M059J (cell line): ENCODE results near the gene CC2D2A. TPM values are rescaled to one million over a fixed set of nuclear protein-coding genes. Genes with fewer than 3 reads are reported as not detected.

Experiments
- DNase-seq: peaks from one replicate; pipeline ENCODE4 v3.0.0-alpha.2; 2012; ENCODE audit warnings: low read depth
- total RNA-seq: library from RNA; depleted of rRNA; stranded (reverse); fragments of >200 nt; shearing (Covaris generic); gene quantifications from 2 replicates; pipeline ENCODE4 v1.2.3, GENCODE V29; 2014; rRNA removed

CC2D2A gene
- total RNA-seq, result 9.9 and 26.8 TPM in 2 replicates

DNA sequence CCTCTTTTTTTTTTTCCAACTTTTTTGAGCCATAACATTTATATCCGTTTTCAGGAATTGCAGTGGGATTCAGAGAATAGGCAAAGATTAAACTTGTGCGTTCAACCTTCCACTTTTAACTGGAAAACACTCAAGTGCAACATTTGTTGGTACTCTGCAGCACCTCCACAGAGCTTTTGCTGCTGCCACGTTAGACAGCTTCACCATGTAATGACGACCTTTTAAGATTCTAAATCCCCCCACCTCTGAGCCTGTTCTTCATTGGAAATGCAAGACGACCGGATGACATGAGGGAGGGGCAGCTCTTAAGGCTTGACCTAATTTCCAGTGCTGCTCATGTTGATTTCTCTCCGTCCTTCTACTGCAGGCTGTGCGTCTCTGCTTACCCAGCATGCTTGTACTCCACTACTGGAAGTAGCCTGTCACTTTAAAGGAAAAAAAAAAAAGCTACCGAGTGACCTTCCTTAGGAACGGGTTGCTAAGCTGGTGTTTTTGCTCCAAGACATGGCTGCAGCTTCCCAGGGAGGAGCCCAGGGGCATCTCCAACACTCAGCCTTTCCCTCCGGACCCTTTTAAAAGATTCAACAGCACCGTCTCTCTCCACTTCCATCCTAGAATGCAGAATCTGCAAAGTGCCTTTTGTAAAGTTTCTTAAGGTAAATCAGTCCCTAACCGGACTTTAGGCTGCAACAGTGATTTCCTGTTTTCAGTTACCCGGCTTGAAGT lies at the start of gene CC2D2A:
CC2D2A (plus strand) TSS at position 481 of the 726 bp plus-strand sequence. CDS start 6,051 bp downstream, outside the sequence.
- peak; percentile 64 for DNase-seq

DNA sequence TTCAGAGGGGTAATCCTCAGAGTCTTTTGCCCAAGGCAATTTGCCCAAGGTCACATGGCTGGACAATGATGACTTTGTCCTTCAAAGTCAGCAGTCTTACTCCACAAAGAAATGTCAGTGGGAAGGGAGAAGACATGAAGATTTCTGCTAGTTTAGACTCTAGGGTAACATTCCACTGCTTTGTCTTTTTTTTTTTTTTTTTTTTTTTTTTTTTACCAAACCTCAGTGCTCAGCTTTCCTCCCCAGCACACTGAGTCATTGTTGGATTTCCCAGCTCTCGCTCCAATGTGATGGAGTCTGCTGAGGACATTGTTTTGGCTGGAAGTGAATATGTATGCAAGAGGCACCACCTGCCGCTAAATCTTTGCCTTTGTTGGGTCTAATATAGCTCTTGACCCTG lies 49.0 kb upstream of the CC2D2A start:
- DNase-seq, result peak; percentile 79

DNA sequence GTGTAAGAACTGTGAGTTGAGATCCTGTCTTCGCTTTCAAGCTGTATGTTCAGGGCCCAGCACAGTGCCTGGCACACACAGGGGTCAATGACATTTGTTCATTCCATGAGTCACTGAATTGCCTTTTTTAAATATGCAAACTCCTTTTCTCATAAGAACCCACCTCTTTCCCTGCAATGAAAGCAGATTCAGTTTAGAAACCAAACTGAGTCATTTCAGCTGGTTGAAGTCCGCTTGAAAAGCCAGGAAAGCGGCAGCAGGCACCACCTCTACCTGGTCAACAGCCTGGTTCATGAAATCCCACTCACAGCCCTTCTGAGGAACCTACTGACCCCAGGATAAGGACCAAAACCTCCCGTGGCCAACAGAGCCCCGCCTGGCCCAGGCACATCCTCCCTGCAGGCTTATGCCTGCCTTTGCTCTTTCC lies 46.4 kb upstream of the CC2D2A start:
- DNase-seq, result no peak

DNA sequence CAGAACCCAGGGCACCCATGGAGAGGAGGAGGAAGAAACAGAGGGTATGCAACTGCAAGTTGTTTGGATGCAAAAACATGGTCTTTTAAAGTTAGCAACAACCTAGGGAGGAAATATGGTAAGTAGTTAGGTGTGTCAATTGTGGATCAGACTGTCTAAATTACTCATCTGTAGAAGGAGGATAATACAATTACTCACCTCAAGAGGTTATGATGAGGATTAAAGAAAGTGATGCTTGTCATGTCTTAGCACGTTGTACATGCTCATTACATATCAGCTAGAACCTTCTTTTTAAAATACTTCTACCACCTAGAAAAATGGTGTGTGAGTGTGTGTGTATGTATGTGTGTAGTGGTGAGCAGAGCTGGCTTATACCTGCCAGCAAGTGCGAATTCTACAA lies 44.2 kb upstream of the CC2D2A start:
- DNase-seq, result no peak

DNA sequence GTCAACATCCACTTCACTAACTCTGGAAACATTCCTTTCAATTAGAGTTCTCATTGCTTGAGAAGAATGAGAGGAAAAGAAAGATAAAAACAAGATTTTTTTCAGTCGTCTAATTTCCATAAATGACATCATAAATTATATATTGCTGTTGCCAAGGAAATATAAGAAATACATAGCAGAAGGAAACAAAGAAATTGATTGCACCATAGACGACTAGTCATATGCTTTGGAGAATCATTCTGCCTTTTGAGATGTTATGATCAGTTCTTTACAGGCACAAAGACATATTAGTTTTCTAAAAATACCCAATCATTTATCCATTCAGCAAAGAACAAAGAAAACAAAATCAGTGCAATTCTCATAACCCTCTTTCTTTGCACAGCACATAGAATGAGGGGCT lies 42.5 kb upstream of the CC2D2A start:
- no peak for DNase-seq

DNA sequence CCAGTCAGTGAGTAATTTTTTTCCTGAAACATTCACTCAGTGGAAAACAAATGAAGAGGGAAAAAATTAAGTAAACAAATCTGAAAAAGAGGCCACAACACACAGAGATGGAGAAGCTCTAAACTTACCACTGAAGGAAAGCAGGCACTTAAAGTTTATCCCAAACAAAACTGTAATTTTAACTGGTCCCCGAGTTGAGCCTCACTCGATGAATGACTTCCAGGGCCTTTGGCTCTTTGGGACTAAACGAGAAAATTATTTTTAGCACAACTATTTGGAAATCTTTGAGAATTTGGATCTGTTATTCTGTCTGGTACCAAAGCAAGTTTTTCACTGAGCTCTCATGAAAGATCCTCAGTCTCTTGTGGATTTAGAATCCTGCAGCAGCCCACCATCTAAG lies 42.0 kb upstream of the CC2D2A start, which contains the start of gene C1QTNF7:
C1QTNF7 (plus strand) TSS at position 333 of the 400 bp plus-strand sequence. CDS start 7,711 bp downstream, outside the sequence.
- DNase-seq, result no peak

DNA sequence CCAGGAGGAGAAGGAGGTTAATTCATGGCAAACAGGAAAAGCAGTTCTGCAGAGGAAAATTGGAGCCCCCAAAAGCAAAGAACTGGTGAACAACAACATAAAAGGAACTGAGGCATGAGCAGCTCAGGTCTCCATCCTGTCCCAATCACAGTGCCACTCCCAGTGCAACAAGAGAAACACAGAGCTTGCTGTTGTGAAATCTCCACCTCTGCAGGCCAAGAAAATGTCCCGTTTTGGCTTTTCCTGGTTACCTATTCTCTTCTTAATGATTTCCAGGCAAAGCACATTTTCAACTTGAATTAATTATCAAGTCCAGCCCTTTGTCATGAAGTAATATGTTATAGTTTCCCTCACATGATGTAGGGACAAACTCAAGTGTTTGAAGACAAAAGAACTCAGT lies 41.1 kb upstream of the CC2D2A start:
- DNase-seq, result no peak

DNA sequence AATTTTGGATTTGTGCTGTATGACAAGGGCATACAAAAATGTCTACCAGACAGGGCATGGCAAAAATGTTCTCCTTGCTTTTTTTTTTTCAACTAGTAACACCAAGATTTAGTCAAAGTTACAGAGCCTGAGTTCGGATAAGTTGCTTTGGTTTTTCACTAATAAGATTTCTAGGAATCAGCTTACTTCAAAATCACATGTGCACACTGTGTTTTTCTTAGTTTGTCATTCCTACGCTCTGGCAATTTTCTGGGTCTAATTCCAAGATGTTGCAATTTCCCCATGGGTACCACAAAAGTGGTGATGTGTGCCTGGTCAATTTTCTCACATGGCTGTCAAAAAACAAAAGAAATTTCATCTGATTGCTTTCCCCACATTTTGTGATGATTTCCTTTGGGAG lies 35.6 kb upstream of the CC2D2A start:
- no peak for DNase-seq

DNA sequence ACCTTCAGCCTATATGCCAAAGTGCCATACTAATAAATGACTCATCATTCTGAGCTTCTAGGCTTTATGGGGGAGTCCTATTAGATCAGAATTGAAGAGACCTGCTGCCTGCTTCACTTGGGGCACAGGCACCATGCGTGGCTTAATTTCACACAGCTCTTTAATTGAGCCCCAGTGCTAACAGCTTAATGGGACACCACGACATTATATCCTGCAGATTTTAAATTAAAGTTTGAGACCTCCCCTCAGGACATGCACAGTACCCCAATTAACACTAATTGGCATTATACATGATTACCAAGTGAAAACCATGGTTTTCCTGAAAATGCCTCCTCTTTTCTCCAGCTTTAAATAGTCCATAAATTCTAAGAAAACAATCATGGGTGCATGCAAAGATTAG lies 35.0 kb upstream of the CC2D2A start:
- no peak for DNase-seq

DNA sequence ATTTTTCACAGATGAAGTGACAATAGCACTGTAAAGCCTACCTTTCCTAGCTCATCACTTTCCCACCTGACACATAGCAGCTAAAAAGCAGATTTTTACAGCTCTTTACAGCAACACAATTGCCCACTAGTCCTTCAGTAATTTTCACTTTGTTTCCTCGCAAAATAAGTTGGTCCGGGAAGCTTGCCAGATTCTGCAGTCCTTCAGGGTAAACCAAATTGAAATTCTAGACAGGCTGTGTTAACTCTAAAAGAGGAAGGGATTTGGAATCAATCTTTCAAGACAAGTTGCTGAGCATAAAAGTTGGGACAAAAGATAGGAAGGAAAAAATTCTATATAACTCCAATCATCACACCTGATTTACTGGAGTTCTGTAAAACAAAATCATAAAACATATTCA lies 33.2 kb upstream of the CC2D2A start:
- DNase-seq, result peak; percentile 52

DNA sequence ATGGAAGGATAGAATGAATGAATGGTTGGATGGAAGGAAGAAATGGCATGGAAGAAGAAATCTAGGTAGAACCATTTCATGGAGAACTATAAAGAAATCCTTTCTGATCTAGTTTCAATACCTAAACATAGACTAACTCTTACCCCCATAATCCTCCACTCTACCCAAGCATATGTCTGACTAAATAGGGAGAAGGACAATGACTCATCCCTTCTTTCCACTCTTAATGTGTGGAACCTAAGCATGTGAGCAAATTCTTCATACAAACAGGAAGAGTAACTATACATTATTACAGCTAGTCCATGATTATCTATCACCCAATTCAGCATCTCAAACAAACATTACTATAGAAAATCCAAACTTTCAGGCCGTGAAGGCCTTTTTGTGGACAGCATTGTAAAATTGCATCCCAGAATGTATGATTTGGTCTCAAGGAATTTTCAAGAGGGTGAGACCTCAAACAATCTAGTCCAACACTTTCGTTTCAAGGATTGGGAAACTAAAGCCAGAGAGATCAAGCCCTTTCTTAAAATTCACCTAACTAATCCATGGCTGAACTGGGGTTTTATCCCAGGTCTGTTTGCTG lies 30.6 kb upstream of the CC2D2A start:
- DNase-seq, result peak; percentile 23

DNA sequence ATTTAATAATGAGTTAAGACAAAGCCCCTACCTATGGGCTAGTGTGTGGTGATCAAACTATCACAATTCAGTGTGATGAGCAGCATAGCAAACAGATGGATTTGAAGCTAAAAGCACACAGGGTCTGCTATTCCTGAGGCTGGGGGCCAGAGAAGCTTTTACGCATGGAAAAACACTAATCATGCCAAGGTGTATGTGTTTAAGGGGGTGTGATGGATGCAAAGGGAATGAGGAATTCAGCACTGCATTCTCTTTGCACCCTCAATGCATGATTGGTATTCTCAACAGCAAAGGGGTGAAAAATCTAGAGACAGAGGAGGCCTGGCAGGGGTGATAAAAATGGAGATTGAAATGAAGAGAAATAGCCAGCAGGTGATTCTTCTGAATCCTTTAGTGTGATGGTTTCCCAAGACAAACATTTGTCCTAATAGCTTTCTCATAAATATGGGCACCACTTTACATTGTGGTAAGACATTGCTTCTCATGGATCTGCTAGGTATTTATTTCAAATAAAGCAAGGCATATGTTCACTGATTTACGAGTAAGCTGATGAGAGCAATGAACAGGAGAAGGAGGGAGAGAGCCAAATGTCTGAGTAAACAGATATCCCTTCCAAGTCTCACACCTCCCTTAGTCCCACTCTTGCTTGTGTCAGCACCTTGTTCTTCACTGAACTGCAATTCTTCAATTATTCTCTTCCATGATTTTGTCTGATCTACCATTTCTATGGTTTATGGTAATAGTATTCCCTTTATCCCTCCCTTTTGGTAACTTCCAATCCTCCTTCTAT lies 26.1 kb upstream of the CC2D2A start:
- DNase-seq, result no peak

DNA sequence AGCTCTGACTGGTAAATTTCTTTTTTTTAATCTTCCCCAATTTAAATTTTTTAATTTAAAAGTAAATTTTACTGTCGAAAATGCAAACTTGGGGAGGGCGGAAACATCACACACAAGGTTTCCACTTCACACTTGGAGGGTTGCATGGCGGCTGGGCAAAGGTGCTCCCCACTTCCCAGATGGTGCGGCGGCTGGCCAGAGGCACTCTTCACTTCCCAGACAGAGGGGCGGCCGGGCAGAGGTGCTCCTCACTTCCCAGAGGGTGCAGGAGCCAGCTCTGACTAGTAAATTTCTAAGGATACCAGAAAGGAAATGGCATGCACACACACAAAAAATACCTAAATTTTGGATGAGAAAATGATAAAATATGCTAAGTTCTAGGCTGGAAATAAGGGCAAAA lies 25.4 kb upstream of the CC2D2A start:
- DNase-seq, result no peak

DNA sequence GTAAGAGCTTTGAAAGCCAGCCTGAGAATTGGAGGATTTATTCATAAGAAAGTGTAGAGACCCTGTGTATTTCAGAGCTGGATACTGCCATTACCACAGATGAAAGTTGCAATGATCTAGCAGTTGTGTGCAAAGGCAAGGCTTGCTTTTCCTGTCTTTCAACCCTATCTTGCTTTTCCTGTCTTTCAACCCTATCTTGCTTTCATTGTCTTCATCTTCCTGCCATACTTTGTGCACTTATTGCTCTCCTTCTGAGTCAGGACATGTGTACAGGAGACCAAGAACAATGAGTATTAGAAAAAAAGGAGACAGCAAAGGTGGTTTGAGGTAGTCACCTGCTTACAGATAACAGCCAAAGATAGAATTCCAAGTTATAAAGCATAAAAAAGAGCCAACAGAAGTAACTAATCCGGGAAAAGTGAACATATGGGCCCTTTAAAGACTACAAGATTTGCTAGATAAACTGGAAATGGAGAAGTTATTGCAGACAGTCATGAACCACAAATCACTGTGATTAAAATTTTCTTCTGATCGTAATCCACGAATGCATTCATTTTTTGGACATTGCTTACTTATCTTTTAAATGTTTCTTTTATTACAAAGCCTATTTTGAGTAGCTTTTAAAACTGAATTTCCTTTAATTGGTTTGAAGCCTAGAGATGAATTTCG lies 24.7 kb upstream of the CC2D2A start:
- DNase-seq, result no peak

DNA sequence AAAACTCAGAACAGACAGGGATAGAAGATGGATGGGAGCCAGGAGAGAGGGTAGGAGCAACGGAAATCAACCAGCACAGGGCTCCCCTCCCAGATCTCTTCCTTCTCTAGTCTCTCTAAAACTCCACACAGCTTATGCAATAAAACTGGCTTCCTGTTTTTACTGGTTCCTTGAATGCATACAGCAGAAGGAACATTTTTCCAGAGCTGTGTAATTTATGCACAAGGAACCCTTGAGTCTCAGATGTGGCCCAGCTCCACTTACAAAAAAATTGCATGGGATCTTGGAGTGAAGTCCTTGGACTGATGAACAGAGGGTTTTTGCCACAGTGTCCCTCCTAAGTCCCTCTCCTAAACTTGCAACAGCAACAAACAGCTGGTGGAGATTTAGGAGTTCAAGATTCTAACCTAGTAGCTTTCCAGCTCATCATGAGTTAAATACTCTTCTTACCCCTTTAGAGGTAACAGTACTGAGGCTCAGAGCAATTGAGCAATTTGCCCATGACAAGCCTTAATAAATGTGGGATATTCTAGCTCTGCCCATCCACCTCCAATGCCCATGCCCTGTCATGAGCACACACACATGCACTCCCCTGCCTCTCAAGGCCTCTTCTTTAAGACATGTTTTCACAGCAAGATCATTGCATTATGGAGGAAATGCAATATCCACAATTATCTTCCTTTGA lies 18.4 kb upstream of the CC2D2A start:
- peak; percentile 48 for DNase-seq

DNA sequence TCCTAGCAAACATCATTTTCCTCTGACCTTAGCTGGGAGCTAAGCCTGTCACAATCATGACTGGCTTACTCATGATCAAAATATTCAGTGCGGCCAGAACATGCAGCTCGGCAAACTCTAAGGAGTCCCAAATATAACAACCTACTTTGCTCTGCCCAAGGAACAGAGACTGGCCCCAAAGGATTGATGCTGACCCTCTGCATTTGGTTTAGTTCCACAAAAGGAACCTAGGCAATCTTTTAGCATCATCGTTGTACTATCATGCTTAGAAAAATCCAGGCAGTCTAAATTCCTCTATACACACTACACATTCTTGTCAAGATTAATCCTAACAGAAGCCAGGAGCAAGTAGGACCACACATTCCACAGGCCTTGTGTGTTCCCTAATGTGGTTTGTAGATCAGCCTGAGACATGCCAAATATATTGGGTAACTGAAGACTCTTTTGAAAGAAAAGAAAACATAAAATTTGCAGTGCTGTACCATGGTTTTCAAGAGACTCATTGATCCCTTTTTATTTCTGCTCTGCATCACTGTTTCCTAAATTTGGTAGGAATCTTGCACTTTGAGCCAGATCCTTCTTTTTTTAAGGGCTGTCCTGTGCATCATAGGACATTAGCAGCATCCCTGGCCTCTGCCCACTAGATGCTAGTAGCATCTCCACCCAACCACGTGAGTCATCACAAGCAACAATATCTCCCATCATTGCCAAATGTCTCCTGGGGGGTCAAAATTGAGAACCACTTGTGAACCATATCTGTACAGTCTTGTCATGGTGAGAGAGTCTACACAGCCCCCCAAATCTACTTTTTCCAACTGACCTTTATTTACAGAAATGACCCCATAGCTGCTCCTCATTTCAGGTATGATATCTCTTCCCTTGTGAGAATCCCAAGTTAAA lies 17.6 kb upstream of the CC2D2A start:
- peak; percentile 94 for DNase-seq

DNA sequence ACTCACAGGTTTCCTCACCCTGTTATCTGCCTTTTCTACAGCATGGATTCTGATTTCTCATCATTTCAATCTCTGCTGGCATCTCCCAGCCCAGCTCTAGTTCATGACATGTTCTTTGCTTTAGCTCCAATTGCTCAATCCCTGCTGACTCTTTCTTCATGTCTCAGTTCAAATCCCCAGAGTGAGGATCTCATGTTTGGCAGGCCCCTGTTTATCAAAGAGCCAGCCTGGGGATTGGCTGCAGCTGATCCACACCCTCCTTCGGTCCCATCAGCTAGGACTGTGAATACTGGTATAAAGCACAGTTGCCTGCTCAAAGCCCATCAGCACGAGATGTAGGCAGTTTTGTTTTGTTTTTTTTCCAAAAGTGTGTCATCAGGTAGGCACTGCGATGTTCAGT lies 14.4 kb upstream of the CC2D2A start:
- DNase-seq, result no peak

DNA sequence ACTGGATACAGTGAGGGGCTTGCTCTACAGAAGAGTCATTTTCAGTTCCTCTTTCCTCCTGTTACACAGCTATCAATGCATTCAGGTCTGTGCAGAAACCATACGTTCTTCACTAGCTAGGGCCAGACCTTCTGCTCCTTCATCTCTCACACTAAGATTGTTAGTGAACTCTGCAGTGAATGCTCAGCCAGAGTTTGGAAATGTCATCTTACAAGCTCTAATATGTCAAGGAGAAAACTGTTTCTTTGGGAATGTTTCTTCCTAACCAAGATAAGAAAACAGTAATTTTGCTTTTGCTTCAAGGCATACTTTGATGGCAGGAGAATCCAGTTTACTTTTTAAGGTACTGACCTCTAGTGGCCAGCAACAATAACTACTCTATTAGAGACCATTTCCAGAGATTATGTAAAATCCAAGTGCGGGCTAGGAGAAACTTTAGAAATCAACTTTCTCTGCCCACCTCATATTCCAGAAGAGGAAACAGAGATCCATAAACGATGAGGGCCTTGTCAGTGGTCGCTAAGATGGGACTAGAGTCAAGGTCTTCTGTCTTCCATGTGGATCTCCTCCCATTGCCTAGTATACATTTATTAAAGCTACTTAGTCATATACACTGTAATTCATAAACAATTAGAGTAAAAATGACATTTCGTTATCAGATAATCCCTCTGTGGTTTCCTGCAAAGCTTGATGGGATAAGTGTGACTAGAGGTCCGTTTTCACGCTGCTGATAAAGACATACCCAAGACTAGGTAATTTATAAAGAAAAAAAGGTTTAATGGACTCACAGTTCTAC lies 12.1 kb upstream of the CC2D2A start:
- peak; percentile 57 for DNase-seq

DNA sequence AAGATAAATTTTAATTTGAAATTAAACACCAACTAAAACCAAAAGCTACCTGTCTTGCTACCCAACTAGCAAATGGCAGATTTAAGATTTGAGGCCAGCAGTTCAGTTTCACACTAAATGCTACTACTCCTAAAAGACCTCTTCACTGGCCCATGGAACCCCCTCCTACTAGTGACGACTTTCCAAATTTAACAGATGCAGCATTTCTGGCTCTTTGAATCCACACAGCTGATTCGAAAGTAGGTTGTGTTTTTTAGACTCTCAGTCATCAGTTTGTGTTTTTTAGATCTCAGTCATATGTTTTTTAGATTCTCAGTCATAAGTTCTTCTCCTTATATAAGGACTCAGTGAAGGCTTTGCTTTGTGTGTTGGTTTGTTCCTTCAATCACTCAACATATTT lies 11.1 kb upstream of the CC2D2A start:
- DNase-seq, result no peak

DNA sequence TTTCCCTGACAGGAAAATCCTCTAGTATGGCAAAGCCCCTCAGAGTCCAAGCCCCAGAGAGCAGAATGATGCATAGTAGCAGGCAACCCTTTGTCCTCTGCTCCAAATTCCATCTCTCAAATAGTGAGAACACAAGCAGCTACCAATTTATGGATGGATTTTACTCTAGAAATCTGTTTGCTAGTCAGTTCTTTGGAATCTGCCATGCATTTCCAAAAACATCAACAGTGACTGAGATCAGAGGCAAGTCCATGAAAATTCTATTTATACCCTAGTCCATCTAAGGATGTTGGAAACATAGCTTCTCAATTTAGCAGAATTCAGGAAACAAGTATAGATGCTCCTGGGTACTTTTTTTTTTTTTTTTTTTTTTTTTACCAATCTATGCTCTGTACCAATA lies 10.0 kb upstream of the CC2D2A start:
- no peak for DNase-seq
